K562 (cell line): ENCODE results near the gene CNPY4. TPM values are rescaled to one million over a fixed set of nuclear protein-coding genes. Genes with fewer than 3 reads are reported as not detected.

Experiments used
- DEAF1 ChIP-seq: fragments of 450-650 bp; formaldehyde crosslinking; IDR thresholded peaks from 2 replicates; pipeline ENCODE4 v1.4.0; 2020; ENCODE audit warnings: mild to moderate bottlenecking, moderate library complexity
- HMG20A ChIP-seq: fragments of 450-650 bp; formaldehyde crosslinking; conservative IDR thresholded peaks from 2 replicates; pipeline ENCODE4 v1.4.0; 2020; ENCODE audit warnings: mild to moderate bottlenecking, mixed read lengths
- MAX ChIP-seq: sonication (generic); formaldehyde crosslinking; IDR thresholded peaks from 2 replicates; pipeline ENCODE4 v1.9.0; 2022; ENCODE audit warnings: mild to moderate bottlenecking, missing genetic modification reagents
- MGA ChIP-seq: fragments of 450-650 bp; IDR thresholded peaks from 2 replicates; pipeline ENCODE4 v1.6.1; 2016; ENCODE audit warnings: mild to moderate bottlenecking, moderate library complexity
- MLX ChIP-seq, 2 experiments: fragments of 450-650 bp in 1 of 2; sonication (generic) in 1 of 2; formaldehyde crosslinking; conservative IDR thresholded peaks; 2 replicates each; pipeline versions ENCODE4 v1.4.0 to v1.8.1; 2020 to 2022; ENCODE audit warnings: mild to moderate bottlenecking in 1 of 2, missing genetic modification reagents in 1 of 2
- PHF21A ChIP-seq: fragments of 450-650 bp; IDR thresholded peaks from 2 replicates; pipeline ENCODE4 v1.6.1; 2017; ENCODE audit warnings: low read depth, borderline replicate concordance
- RBM15 ChIP-seq: fragments of 200-400 bp; formaldehyde crosslinking; IDR thresholded peaks from 2 replicates; pipeline ENCODE4 v1.6.1; 2018; ENCODE audit warnings: mild to moderate bottlenecking, low read length, moderate library complexity; ENCODE audit not compliant: insufficient read depth
- SMAD4 ChIP-seq: fragments of 250-450 bp; sonication (Bioruptor Pico); conservative IDR thresholded peaks from 2 replicates; pipeline ENCODE4 v1.8.0; 2021; ENCODE audit warnings: inconsistent platforms, mild to moderate bottlenecking, moderate library complexity
- SRSF7 ChIP-seq: fragments of 200-400 bp; formaldehyde crosslinking; optimal IDR thresholded peaks from 2 replicates; pipeline ENCODE3; 2017; ENCODE audit warnings: mild to moderate bottlenecking, low read depth, low read length
- TFAP4 ChIP-seq: sonication (generic); formaldehyde crosslinking; IDR thresholded peaks from 2 replicates; pipeline ENCODE4 v1.8.0; 2022; ENCODE audit warnings: missing genetic modification reagents, mild to moderate bottlenecking, moderate library complexity, borderline replicate concordance
- ZNF79 ChIP-seq: fragments of 250-450 bp; sonication (Bioruptor Pico); IDR thresholded peaks from 2 replicates; pipeline ENCODE4 v1.4.0; 2020; ENCODE audit warnings: low read depth, mild to moderate bottlenecking, moderate library complexity
- polyA plus RNA-seq, 8 experiments: library from polyadenylated mRNA; depleted of rRNA in 4 of 8; stranded (reverse) in 5 of 8; unstranded in 3 of 8; fragments of >200 nt; fragmentation: Nextera tagmentation in 2 of 8; fragmentation: Illumina TruSeq in 1 of 8; extraction: Ambion mirVana in 2 of 8; extraction: Trizol in 1 of 8; gene quantifications; 2 replicates each; pipeline versions ENCODE4 v1.2.1 to v1.2.3, GENCODE V29; 2011 to 2014; ENCODE audit warnings: inconsistent platforms in 1 of 8, missing spikeins in 1 of 8
- total RNA-seq, 7 experiments: library from RNA; depleted of rRNA in 6 of 7; stranded (reverse); fragments of >200 nt in 6 of 7; fragmentation: Illumina TruSeq in 2 of 7; extraction: Trizol in 2 of 7; gene quantifications; 2 replicates each; pipeline versions ENCODE4 v1.2.1 to v1.2.3, GENCODE V29; 2011 to 2021; ENCODE audit warnings: low replicate concordance in 1 of 7

The CNPY4 gene
- total and polyA plus RNA-seq, 9 of the 15 experiments (the other 6 are each of a cell fraction or from before 2014, with no cell fraction given) = 1.9 to 11.2 (median 7.0) TPM

GRCh38 chr7:100101016-100101862 lies 18.2 kb upstream of the CNPY4 start, which contains the start of the genes AP4M1 and MCM7 (continued):
- TF ChIP-seq RBM15 (no peak), TFAP4 (CRISPR knock-in tag) (peak; percentile 81), SRSF7 (no peak), HMG20A (no peak), ZNF79 (no peak), MLX (CRISPR knock-in tag; conservative IDR thresholded peaks at IDR 0.05) (no peak; a peak in 1 of 4 replicates), SMAD4 (CRISPR knock-in tag) (no peak), MGA (peak; percentile 96), MAX (CRISPR knock-in tag) (peak; percentile 97), PHF21A (no peak), DEAF1 (CRISPR knock-in tag) (no peak)
